K562 (cell line): ENCODE measurements around the gene CRIP3. TPM values are rescaled to one million over a fixed set of nuclear protein-coding genes. Genes with fewer than 3 reads are reported as not detected.
A peak's percentile ranks its signal among the peaks of the same experiment; 100 is the strongest.

Source experiments
- ATAC-seq: fragments of 200-7000 bp; cut with Tn5 transposase; 3 replicates; pipeline ENCODE4 v1.9.1; 2020; ENCODE audit warnings: moderate library complexity
- BruUV-seq: library from RNA; stranded (reverse); fragments of 400-500 nt; replicated peaks from 2 replicates; lab custom pipeline; 2021; lab: Mats Ljungman, UMichigan
- CTCF ChIA-PET: fragments of 300-600 bp; formaldehyde crosslinking; extraction: SDS; loops from one replicate; lab custom pipeline; 2021; ENCODE audit warnings: low intra/inter-chr PET ratio; lab: Yijun Ruan, JAX
- POLR2A ChIA-PET: fragments of 300-600, 350-650 bp; sonication (Branson Sonifier 250); formaldehyde crosslinking; extraction: SDS; loops from one replicate; lab custom pipeline; 2021; ENCODE audit warnings: antibody characterized with exemption, inconsistent platforms; lab: Yijun Ruan, JAX
- DNase-seq, 4 experiments: peaks; one replicate each; pipeline versions ENCODE4 v3.0.0 to v3.0.0-alpha.2; 2011 to 2018; ENCODE audit warnings: low spot score in 3 of 4, mixed read lengths in 3 of 4; ENCODE audit errors: extremely low read depth in 1 of 4
- FAIRE-seq: peaks from 2 replicates; lab custom pipeline; 2011; peaks lifted over from hg19 to GRCh38; lab: Jason Lieb, UNC
- H2AFZ ChIP-seq: 2 replicates; pipeline ENCODE4 v1.6.0; 2011; ENCODE audit warnings: low read depth, low read length, control low read depth, inconsistent platforms
- H3K27ac ChIP-seq: fragments of 200-600 bp; 3 replicates; pipeline ENCODE4 v1.8.0; 2011; ENCODE audit warnings: low read depth, mild to moderate bottlenecking, control low read depth, inconsistent platforms, low read length, moderate library complexity, mixed read lengths; ENCODE audit errors: extremely low read depth
- H3K27me3 ChIP-seq, 2 experiments: fragments of 300-600 bp in 1 of 2; 2 replicates in 1 of 2; 3 replicates in 1 of 2; pipeline versions ENCODE4 v1.6.0 to v1.8.0; 2011; ENCODE audit warnings: inconsistent platforms in 2 of 2, low read length in 2 of 2, mild to moderate bottlenecking in 1 of 2, mixed read lengths in 1 of 2, moderate library complexity in 1 of 2; ENCODE audit not compliant: control insufficient read depth in 2 of 2, insufficient read depth in 2 of 2
- H3K36me3 ChIP-seq: fragments of 300-600 bp; 3 replicates; pipeline ENCODE4 v1.8.0; 2011; ENCODE audit warnings: mild to moderate bottlenecking, low read length, inconsistent platforms; ENCODE audit not compliant: control insufficient read depth, insufficient read depth
- H3K4me1 ChIP-seq, 2 experiments: fragments of 200-600 bp in 1 of 2; replicated peaks in 1 of 2; 2 replicates in 1 of 2; 3 replicates in 1 of 2; pipeline versions ENCODE4 v1.5.1 to v1.8.0; 2011; ENCODE audit warnings: inconsistent platforms in 2 of 2, low read length in 2 of 2, mild to moderate bottlenecking in 1 of 2, mixed read lengths in 1 of 2, moderate library complexity in 1 of 2; ENCODE audit not compliant: control insufficient read depth in 2 of 2, insufficient read depth in 2 of 2
- H3K4me2 ChIP-seq: 2 replicates; pipeline ENCODE4 v1.6.1; 2011; ENCODE audit warnings: low read length, control low read depth, inconsistent platforms, mixed read lengths; ENCODE audit not compliant: insufficient read depth
- H3K4me3 ChIP-seq: fragments of 200-600 bp; sonication (generic), shearing (Covaris generic); 2 replicates; pipeline ENCODE4 v1.5.1; 2016; ENCODE audit warnings: control low read depth, inconsistent platforms
- H3K79me2 ChIP-seq: fragments of 200-600 bp; 3 replicates; pipeline ENCODE4 v1.8.0; 2011; ENCODE audit warnings: low read length, inconsistent platforms; ENCODE audit not compliant: control insufficient read depth, insufficient read depth
- H3K9ac ChIP-seq, 2 experiments: 2 replicates each; pipeline versions ENCODE4 v1.6.0 to v1.6.1; 2011; ENCODE audit warnings: low read depth in 2 of 2, low read length in 2 of 2, control low read depth in 1 of 2, inconsistent platforms in 1 of 2, mild to moderate bottlenecking in 1 of 2, mixed read lengths in 1 of 2; ENCODE audit not compliant: insufficient read depth in 1 of 2
- H3K9me1 ChIP-seq: one replicate; pipeline ENCODE4 v1.6.0; 2011; ENCODE audit warnings: inconsistent platforms, mild to moderate bottlenecking, low read length, moderate library complexity; ENCODE audit not compliant: control insufficient read depth, insufficient read depth
- H3K9me3 ChIP-seq: replicated peaks from 2 replicates; pipeline ENCODE4 v1.5.1; 2011; ENCODE audit warnings: low read depth, low read length, inconsistent platforms; ENCODE audit not compliant: control insufficient read depth, insufficient read depth
- H4K20me1 ChIP-seq: replicated peaks from 2 replicates; pipeline ENCODE4 v1.6.1; 2011; ENCODE audit warnings: low read length, inconsistent platforms, mixed read lengths; ENCODE audit not compliant: control insufficient read depth, insufficient read depth
- ARNT ChIP-seq, 2 experiments: fragments of 450-650 bp; IDR thresholded peaks; 2 replicates each; pipeline ENCODE4 v1.6.1; 2016; ENCODE audit warnings: mild to moderate bottlenecking in 1 of 2
- NCOA1 ChIP-seq: fragments of 450-650 bp; IDR thresholded peaks from 2 replicates; pipeline ENCODE4 v1.6.1; 2016; ENCODE audit warnings: low read depth
- RUNX1 ChIP-seq: sonication (generic); IDR thresholded peaks from 2 replicates; pipeline ENCODE4 v1.6.1; 2016; ENCODE audit warnings: antibody characterized with exemption, low read depth
- SAFB ChIP-seq: fragments of 200-400 bp; formaldehyde crosslinking; IDR thresholded peaks from 2 replicates; pipeline ENCODE4 v1.6.1; 2017; ENCODE audit warnings: low read depth, low read length, borderline replicate concordance
- SMAD2 ChIP-seq: fragments of 150-350 bp; IDR thresholded peaks from 2 replicates; pipeline ENCODE4 v1.6.1; 2014; ENCODE audit warnings: low read depth, mild to moderate bottlenecking, low read length
- ZBTB7A ChIP-seq: IDR thresholded peaks from 2 replicates; pipeline ENCODE4 v1.6.1; 2011; ENCODE audit warnings: low read depth, mild to moderate bottlenecking, low read length, moderate library complexity, borderline replicate concordance; ENCODE audit not compliant: control insufficient read depth
- ZNF212 ChIP-seq: fragments of 450-650 bp; formaldehyde crosslinking; IDR thresholded peaks from 2 replicates; pipeline ENCODE4 v1.4.0; 2020; ENCODE audit warnings: mild to moderate bottlenecking
- WGBS: fragments of 100-300 bp; shearing (Covaris generic); methylation state at CpG from one replicate; pipeline ENCODE4 v1.1.6; 2016; ENCODE audit warnings: low coverage, mixed read lengths; ENCODE audit not compliant: insufficient coverage; ENCODE audit errors: missing lambda C conversion rate; 5-methylcytosine and 5-hydroxymethylcytosine counted together
- in situ Hi-C: fragments of 300-500 bp; cut with MboI; formaldehyde crosslinking; loops from 4 replicates; pipeline ENCODE4 v1.15.0; 2018; ENCODE audit warnings: inconsistent platforms, mixed read lengths
- intact Hi-C: fragments of 100-400 bp; cut with micrococcal nuclease; formaldehyde crosslinking; loops from 2 replicates; pipeline ENCODE4 v1.14.2; 2022
- polyA plus RNA-seq, 8 experiments: library from polyadenylated mRNA; depleted of rRNA in 4 of 8; stranded (reverse) in 5 of 8; unstranded in 3 of 8; fragments of >200 nt; fragmentation: Nextera tagmentation in 2 of 8; fragmentation: Illumina TruSeq in 1 of 8; extraction: Ambion mirVana in 2 of 8; extraction: Trizol in 1 of 8; gene quantifications; 2 replicates each; pipeline versions ENCODE4 v1.2.1 to v1.2.3, GENCODE V29; 2011 to 2014; ENCODE audit warnings: inconsistent platforms in 1 of 8, missing spikeins in 1 of 8
- total RNA-seq, 7 experiments: library from RNA; depleted of rRNA in 6 of 7; stranded (reverse); fragments of >200 nt in 6 of 7; fragmentation: Illumina TruSeq in 2 of 7; extraction: Trizol in 2 of 7; gene quantifications; 2 replicates each; pipeline versions ENCODE4 v1.2.1 to v1.2.3, GENCODE V29; 2011 to 2021; ENCODE audit warnings: low replicate concordance in 1 of 7
- TF ChIP-seq, protein P1 (sequence below): sonication (generic); formaldehyde crosslinking; IDR thresholded peaks from 2 replicates; pipeline ENCODE4 v1.8.0; 2022; ENCODE audit warnings: mild to moderate bottlenecking, missing genetic modification reagents, borderline replicate concordance
- TF ChIP-seq, protein P2 (sequence below): sonication (generic); formaldehyde crosslinking; IDR thresholded peaks from 2 replicates; pipeline ENCODE4 v1.9.0; 2022; ENCODE audit warnings: mild to moderate bottlenecking, missing genetic modification reagents

CRIP3 gene
- total and polyA plus RNA-seq, 9 of the 15 experiments (the other 6 are each of a cell fraction or from before 2014, with no cell fraction given), result 0.36 to 2.1 (median 0.87) TPM

DNA sequence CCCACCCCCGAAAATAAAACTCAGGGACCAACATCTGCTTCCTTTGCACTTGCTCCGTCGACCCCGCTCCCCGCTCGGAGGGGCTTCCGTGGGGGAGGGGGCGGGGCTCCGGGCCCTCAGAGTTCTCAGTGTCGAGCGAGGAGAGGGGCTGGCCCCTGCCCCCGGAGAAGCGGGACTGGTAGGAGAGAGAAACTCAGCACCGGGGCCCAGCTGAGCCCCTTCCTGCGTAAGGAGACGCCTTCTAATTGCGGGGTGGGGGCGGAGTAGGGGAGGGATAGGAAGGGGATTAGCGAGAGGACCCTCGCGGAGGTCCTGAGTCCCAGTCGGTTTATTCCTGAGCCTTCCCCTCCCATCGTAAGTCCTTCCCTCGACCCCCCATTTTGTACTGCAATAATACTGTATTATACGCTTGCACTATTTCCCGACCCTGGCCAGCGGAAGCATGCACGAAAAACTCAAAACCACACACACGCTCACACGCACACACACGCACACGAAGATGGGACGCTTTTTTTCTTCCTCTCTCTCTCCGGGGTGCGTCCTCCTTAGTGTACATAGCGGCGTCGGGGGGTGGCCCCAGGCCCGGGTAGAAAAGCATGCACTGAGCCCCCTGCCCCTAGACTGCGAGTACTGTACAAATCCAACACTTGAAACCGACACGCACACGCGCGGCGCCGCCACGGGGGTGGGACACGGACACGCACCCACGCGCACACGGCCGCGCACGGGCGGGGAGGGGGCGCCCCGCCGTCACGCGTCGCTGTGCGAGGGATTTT is 32.6 kb downstream of the CRIP3 start:
- peak overlapping the region in 1 of 2 experiments; percentile 54; a peak in 2 of 4 replicates for H3K9ac ChIP-seq
- H3K36me3 ChIP-seq, result no peaks in the 10 kb centered on the region
- H3K9me3 ChIP-seq, result no peaks in the 10 kb centered on the region
- no peak for FAIRE-seq
- H3K4me3 ChIP-seq, result no peak overlapping the region
- no TSS peak for BruUV-seq
- peaks cover 37 to 73% of the 10 kb centered on the region in 2 experiments for H3K27me3 ChIP-seq
- ChIA-PET CTCF (no interaction called here), POLR2A (interaction anchor here (0.6 to 1.2 kb wide), 4 partner anchors 18 to 295 kb away, joined by 3 read pairs; no protein-coding TSS in a partner anchor)
- no peak overlapping the region for H3K27ac ChIP-seq
- in situ Hi-C loops (no loop called here), intact Hi-C loops (no loop called here)
- WGBS, result 9% methylated on average over 50 of the region's 64 CpGs
- H3K4me2 ChIP-seq, result no peak overlapping the region
- no peaks in the 10 kb centered on the region for H3K9me1 ChIP-seq
- no peak overlapping the region for H2AFZ ChIP-seq
- TF ChIP-seq NCOA1 (no peak), SMAD2 (no peak), ARNT (IDR thresholded peaks at IDR 0.05) (no peak), ZNF212 (CRISPR knock-in tag) (no peak), ZBTB7A (0 out of 2 replicates have a peak, but pooled peaks have one; percentile 36), RUNX1 (no peak), SAFB (peak; percentile 87; the same call in 1 of the 2 replicates)
- TF ChIP-seq, protein P1, sequence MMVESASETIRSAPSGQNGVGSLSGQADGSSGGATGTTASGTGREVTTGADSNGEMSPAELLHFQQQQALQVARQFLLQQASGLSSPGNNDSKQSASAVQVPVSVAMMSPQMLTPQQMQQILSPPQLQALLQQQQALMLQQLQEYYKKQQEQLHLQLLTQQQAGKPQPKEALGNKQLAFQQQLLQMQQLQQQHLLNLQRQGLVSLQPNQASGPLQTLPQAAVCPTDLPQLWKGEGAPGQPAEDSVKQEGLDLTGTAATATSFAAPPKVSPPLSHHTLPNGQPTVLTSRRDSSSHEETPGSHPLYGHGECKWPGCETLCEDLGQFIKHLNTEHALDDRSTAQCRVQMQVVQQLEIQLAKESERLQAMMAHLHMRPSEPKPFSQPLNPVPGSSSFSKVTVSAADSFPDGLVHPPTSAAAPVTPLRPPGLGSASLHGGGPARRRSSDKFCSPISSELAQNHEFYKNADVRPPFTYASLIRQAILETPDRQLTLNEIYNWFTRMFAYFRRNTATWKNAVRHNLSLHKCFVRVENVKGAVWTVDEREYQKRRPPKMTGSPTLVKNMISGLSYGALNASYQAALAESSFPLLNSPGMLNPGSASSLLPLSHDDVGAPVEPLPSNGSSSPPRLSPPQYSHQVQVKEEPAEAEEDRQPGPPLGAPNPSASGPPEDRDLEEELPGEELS (CRISPR knock-in tag), result no peak
- TF ChIP-seq, protein P2, sequence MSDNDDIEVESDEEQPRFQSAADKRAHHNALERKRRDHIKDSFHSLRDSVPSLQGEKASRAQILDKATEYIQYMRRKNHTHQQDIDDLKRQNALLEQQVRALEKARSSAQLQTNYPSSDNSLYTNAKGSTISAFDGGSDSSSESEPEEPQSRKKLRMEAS (CRISPR knock-in tag), result peak; percentile 39; the same call in 1 of the 2 replicates
- H3K4me1 ChIP-seq, result peaks cover 0 to 25% of the 10 kb centered on the region in 2 experiments; a peak in 2 of 5 replicates
- H3K79me2 ChIP-seq, result no peaks in the 10 kb centered on the region
- ATAC-seq, result no peak
- 0 out of 2 replicates have a peak, but pooled peaks cover 2% of the 10 kb centered on the region for H4K20me1 ChIP-seq
- DNase-seq, result no peak
